GM13977 (cell line): Measurements from ENCODE around the gene OR51M1.
"Not testable (repeated sequence)": the region's sequence is repeated elsewhere in the genome, so short reads cannot be mapped to it uniquely, and the experiment has no call there.

Experiments used
- DNase-seq: peaks from one replicate; pipeline ENCODE4 v3.0.0; 2012; ENCODE audit warnings: low spot score
- in situ Hi-C: fragments of 300-500 bp; cut with MboI; formaldehyde crosslinking; loops from one replicate; pipeline ENCODE4 v1.12.0; 2022; ENCODE audit warnings: low sequenced_read_pairs, low pct_unique_long_range_greater_than_20kb, mixed read lengths, inconsistent platforms; ENCODE audit not compliant: unreplicated experiment
- TF ChIP-seq, protein P1 (sequence below): IDR thresholded peaks from 2 replicates; pipeline ENCODE4 v1.5.1; 2012; ENCODE audit warnings: mild to moderate bottlenecking, control low read depth; ENCODE audit not compliant: insufficient read depth; ENCODE audit errors: extremely low read depth, missing control alignments

OR51M1 gene

DNA sequence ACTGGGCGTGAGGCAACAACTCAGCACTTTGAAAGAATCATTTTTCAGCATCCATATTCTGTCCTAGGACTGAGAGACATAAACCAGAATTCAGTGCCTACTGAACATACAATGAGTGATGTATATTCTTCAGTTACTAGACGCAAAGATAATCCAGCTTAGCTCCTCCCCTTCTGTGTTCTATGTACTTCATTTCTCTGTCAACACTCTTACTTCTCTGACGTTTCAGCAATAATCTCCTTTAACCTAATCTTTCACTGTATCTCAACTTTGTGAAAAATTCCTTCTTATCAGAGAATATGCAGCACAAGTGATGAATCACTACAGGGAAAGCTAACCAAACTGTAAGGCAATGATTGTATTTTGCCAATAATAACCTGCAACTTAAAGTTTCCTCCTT is 37.8 kb upstream of the OR51M1 start:
- in situ Hi-C loops = no loop called here
- no peak for DNase-seq
- TF ChIP-seq, protein P1, sequence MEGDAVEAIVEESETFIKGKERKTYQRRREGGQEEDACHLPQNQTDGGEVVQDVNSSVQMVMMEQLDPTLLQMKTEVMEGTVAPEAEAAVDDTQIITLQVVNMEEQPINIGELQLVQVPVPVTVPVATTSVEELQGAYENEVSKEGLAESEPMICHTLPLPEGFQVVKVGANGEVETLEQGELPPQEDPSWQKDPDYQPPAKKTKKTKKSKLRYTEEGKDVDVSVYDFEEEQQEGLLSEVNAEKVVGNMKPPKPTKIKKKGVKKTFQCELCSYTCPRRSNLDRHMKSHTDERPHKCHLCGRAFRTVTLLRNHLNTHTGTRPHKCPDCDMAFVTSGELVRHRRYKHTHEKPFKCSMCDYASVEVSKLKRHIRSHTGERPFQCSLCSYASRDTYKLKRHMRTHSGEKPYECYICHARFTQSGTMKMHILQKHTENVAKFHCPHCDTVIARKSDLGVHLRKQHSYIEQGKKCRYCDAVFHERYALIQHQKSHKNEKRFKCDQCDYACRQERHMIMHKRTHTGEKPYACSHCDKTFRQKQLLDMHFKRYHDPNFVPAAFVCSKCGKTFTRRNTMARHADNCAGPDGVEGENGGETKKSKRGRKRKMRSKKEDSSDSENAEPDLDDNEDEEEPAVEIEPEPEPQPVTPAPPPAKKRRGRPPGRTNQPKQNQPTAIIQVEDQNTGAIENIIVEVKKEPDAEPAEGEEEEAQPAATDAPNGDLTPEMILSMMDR = no peak

DNA sequence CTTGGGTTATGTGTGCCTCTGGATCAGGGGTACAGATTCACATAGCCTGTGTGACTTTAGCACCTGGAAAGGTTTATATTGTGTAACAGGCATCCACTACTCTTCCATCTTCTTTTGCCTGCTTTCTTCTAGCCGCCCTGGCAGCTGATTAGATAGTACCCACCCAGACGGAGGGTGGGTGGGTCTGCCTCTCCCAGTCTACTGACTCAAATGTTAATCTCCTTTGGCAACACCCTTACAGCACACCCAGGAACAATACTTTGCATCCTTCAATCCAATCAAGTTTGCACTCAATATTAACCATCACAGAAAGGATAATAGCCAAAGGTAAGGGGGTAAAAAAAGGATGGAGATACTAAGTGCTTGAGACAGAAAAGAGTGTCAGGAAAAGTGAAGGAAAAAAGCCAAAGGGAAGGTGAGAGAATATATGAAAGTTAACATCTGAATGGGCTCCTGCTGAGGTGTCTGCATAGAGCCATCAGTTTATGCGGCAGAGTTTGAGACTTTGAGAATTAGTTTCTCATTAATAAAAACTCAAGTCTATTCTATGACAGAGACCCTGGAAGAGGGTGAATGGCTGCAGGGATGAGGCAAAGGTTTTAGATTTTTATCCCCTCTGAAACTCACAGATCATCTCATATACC is 34.9 kb upstream of the OR51M1 start:
- TF ChIP-seq, protein P1 = no peak
- no peak for DNase-seq
- in situ Hi-C loops = no loop called here

- DNase-seq = no peak
- in situ Hi-C loops = no loop called here
- TF ChIP-seq, protein P1 = no peak
These were observed 34.1 kb upstream of the OR51M1 start for GRCh38 chr11:5349550-5349949.

DNA sequence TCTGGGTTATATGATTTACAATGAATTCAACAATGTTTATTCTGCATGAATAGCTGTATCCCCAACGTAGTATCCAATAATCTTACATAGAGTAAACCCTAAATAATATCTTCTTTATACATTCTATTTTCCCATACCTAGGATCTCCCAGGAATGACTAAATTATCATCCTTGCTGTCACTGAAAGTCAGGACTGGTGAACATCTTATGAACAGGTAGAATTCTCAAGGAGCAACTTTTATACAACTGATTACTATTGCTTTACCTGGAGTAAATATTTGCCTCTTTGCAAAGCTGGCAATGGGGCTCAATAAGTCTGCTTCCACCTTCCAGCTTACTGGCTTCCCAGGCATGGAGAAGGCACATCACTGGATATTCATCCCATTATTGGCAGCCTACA is 32.4 kb upstream of the OR51M1 start, which contains the start of gene OR51B6:
Gene OR51B6, plus strand, starts transcription at position 301 of the 400 bp plus-strand sequence. Its CDS starts 0 bp downstream, at position 301.
- in situ Hi-C loops = no loop called here
- DNase-seq = no peak
- TF ChIP-seq, protein P1 = no peak

DNA sequence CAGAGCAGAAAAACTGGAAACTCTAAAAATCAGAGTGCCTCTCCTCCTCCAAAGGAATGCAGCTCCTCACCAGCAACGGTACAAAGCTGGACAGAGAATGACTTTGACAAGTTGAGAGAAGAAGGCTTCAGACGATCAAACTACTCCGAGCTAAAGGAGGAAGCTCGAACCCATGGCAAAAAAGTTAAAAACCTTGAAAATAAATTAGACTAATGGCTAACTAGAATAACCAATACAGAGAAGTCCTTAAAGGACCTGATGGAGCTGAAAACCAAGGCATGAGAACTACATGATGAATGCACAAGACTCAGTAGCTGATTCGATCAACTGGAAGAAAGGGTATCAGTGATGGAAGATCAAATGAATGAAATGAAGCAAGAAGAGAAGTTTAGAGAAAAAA is 27.6 kb upstream of the OR51M1 start:
- DNase-seq, in situ Hi-C loops: not testable (repeated sequence)

GRCh38 chr11:5362017-5362625 is 21.5 kb upstream of the OR51M1 start:
- TF ChIP-seq, protein P1 = no peak
- DNase-seq = no peak
- in situ Hi-C loops = no loop called here

DNA sequence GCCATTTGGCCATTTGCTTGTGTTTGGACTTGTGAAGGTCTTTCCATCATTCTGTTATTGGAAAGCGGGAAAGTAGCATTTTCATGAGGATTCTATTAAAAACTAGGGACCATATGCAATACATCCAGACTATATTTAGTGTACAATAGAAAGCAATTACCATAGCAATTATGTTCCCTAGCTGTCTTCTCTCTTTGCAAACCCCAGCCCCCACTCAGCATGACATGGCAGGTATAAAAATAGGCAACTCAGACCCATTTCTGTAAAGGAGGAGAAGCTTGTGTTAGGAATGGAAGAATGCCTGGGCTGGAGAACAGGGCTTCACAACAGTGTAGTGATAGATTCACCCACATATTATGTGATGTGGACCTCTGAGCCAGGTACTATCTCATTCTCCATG is 19.9 kb upstream of the OR51M1 start:
- DNase-seq = no peak
- in situ Hi-C loops = no loop called here
- TF ChIP-seq, protein P1 = no peak
